Measurements from ENCODE around the gene SIK3. TPM values are rescaled to one million over a fixed set of nuclear protein-coding genes. Genes with fewer than 3 reads are reported as not detected.
"Not testable (repeated sequence)": the region's sequence is repeated elsewhere in the genome, so short reads cannot be mapped to it uniquely, and the experiment has no call there.

SIK3 gene
- polyA plus RNA-seq, 1 of the 3 experiments (the other 2 are of a cell fraction): 5.1 TPM

GRCh38 chr11:117023707-117024106 lies 74.5 kb downstream of the SIK3 start:
- H3K4me3 ChIP-seq (ENCODE audit: low read depth in 2 of 2, low read length in 1 of 2); H3K27me3 ChIP-seq (ENCODE audit: insufficient read depth); CTCF ChIA-PET; H3K79me2 ChIP-seq (ENCODE audit: insufficient read depth); DNase-seq; H2AFZ ChIP-seq (ENCODE audit: low read depth); H3K27ac ChIP-seq (ENCODE audit: low read depth in 2 of 2, low read length in 1 of 2); H3F3A ChIP-seq (replicated peaks; ENCODE audit: insufficient read depth); H3K4me2 ChIP-seq; POLR2A ChIA-PET; H3K36me3 ChIP-seq (replicated peaks in 1 of 2; ENCODE audit: control insufficient read depth in 1 of 2, insufficient read depth in 2 of 2, low read length in 1 of 2); H4K20me1 ChIP-seq (ENCODE audit: insufficient read depth); H3K9me2 ChIP-seq; H3K9ac ChIP-seq; H3K9me3 ChIP-seq: not testable (repeated sequence)
- WGBS (ENCODE audit: low lambda C conversion rate): 93% methylated on average over 7 of the region's 7 CpGs
- peaks cover 2 to 14% of the 10 kb centered on the region in 2 experiments; a peak in 2 of 4 replicates for H3K4me1 ChIP-seq (ENCODE audit: control insufficient read depth in 1 of 2, insufficient read depth in 2 of 2, low read depth in 1 of 2, low read length in 1 of 2)

GRCh38 chr11:117023178-117023577 lies 75.0 kb downstream of the SIK3 start:
- POLR2A ChIA-PET: no interaction called here
- no peak overlapping the region for H3K27ac ChIP-seq (ENCODE audit: low read depth in 2 of 2, low read length in 1 of 2)
- peaks cover 8% of the 10 kb centered on the region for H3F3A ChIP-seq (replicated peaks; ENCODE audit: insufficient read depth)
- WGBS (ENCODE audit: low lambda C conversion rate): 90% methylated on average over 3 of the region's 3 CpGs
- DNase-seq: no peak
- no peaks in the 10 kb centered on the region for H3K36me3 ChIP-seq (replicated peaks in 1 of 2; ENCODE audit: control insufficient read depth in 1 of 2, insufficient read depth in 2 of 2, low read length in 1 of 2)
- H3K4me1 ChIP-seq (ENCODE audit: control insufficient read depth in 1 of 2, insufficient read depth in 2 of 2, low read depth in 1 of 2, low read length in 1 of 2): peaks cover 2 to 14% of the 10 kb centered on the region in 2 experiments; a peak in 2 of 4 replicates
- H4K20me1 ChIP-seq (ENCODE audit: insufficient read depth): peaks cover 4% of the 10 kb centered on the region; the same call in 1 of the 2 replicates
- H3K79me2 ChIP-seq (ENCODE audit: insufficient read depth): peaks cover 2% of the 10 kb centered on the region; the same call in 1 of the 2 replicates
- H2AFZ ChIP-seq (ENCODE audit: low read depth): no peak overlapping the region
- H3K9ac ChIP-seq: no peak overlapping the region
- H3K4me2 ChIP-seq: no peak overlapping the region
- CTCF ChIA-PET: interaction anchor here (0.6 kb wide), 1 partner anchor 37 kb away, joined by 3 read pairs; no protein-coding TSS in a partner anchor
- no peak overlapping the region for H3K4me3 ChIP-seq (ENCODE audit: low read depth in 2 of 2, low read length in 1 of 2)
- no peaks in the 10 kb centered on the region for H3K27me3 ChIP-seq (ENCODE audit: insufficient read depth)
- no peak for TF ChIP-seq GATA2 (CRISPR knock-in tag; IDR thresholded peaks at IDR 0.05)
- TF ChIP-seq EZH2phosphoT487 (IDR thresholded peaks at IDR 0.05; ENCODE audit: borderline replicate concordance, low read depth): no peak
- no peak for TF ChIP-seq CHD2 (IDR thresholded peaks at IDR 0.05; ENCODE audit: low read length, partially characterized antibody)
- TF ChIP-seq, protein P1, sequence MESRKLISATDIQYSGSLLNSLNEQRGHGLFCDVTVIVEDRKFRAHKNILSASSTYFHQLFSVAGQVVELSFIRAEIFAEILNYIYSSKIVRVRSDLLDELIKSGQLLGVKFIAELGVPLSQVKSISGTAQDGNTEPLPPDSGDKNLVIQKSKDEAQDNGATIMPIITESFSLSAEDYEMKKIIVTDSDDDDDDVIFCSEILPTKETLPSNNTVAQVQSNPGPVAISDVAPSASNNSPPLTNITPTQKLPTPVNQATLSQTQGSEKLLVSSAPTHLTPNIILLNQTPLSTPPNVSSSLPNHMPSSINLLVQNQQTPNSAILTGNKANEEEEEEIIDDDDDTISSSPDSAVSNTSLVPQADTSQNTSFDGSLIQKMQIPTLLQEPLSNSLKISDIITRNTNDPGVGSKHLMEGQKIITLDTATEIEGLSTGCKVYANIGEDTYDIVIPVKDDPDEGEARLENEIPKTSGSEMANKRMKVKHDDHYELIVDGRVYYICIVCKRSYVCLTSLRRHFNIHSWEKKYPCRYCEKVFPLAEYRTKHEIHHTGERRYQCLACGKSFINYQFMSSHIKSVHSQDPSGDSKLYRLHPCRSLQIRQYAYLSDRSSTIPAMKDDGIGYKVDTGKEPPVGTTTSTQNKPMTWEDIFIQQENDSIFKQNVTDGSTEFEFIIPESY (IDR thresholded peaks at IDR 0.05; ENCODE audit: borderline replicate concordance, low read depth): no peak
- TF ChIP-seq, protein P2, sequence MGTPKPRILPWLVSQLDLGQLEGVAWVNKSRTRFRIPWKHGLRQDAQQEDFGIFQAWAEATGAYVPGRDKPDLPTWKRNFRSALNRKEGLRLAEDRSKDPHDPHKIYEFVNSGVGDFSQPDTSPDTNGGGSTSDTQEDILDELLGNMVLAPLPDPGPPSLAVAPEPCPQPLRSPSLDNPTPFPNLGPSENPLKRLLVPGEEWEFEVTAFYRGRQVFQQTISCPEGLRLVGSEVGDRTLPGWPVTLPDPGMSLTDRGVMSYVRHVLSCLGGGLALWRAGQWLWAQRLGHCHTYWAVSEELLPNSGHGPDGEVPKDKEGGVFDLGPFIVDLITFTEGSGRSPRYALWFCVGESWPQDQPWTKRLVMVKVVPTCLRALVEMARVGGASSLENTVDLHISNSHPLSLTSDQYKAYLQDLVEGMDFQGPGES (IDR thresholded peaks at IDR 0.05; ENCODE audit: low read depth, low read length): no peak
- no peak for TF ChIP-seq RFX5 (IDR thresholded peaks at IDR 0.05; ENCODE audit: low read length)
- no peak for TF ChIP-seq EP300 (IDR thresholded peaks at IDR 0.05; ENCODE audit: borderline replicate concordance in 1 of 2, low read depth in 1 of 2, low read length in 1 of 2)
- no peaks in the 10 kb centered on the region for H3K9me2 ChIP-seq
- H3K9me3 ChIP-seq: no peaks in the 10 kb centered on the region
